ENCODE data around the gene ATOH8.

Gene ATOH8

DNA sequence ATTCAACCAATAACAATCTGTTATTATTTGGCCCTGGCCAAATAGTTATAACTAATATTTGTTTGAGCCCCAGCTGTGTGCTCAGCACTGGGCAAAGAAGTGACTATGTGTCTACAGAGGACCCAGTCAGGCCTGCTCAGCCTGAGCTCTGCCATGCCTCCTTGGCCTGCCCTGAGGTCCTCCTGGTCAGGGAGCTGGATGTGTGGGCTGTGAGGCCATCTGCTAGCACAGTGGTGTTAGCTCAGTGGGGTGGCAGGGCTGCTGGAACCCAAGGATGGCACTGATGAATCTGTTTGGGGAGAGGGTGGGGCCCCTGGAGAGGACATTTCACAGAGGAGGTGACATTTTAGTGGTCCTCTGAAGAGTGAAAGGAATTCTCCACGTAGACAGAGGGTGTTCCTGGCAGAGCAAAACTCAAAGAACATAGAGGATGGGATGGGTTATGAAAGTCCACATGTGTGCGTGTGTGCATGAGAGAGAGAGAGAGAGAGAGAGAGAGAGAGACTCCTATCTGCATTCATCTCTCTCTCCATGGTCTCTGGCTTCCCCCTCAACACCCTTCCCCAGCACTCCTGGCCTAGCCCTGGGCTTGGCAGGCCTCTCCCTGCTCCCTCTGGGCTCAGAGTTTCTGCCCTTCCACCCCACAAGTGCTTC lies 21.2 kb upstream of the ATOH8 start:
- Histone ChIP-seq H2AFZ (ENCODE audit: low read depth) (no peak overlapping the region), H3K9ac (no peak overlapping the region), H3K4me3 (IDR thresholded peaks at IDR 0.05; ENCODE audit: insufficient read depth, low read depth, low read length) (no peak overlapping the region), H3K4me2 (no peak overlapping the region), H3K79me2 (ENCODE audit: insufficient read depth, low read depth) (no peaks in the 10 kb centered on the region), H4K20me1 (ENCODE audit: insufficient read depth) (no peaks in the 10 kb centered on the region), H3K4me1 (ENCODE audit: low read depth, poor library complexity, severe bottlenecking) (no peaks in the 10 kb centered on the region), H3K27ac (no peak overlapping the region), H3K36me3 (ENCODE audit: insufficient read depth) (no peaks in the 10 kb centered on the region), H3K27me3 (ENCODE audit: insufficient read depth, low read depth) (no peaks in the 10 kb centered on the region; the same call in 1 of the 2 replicates)
- TF ChIP-seq, protein P1, sequence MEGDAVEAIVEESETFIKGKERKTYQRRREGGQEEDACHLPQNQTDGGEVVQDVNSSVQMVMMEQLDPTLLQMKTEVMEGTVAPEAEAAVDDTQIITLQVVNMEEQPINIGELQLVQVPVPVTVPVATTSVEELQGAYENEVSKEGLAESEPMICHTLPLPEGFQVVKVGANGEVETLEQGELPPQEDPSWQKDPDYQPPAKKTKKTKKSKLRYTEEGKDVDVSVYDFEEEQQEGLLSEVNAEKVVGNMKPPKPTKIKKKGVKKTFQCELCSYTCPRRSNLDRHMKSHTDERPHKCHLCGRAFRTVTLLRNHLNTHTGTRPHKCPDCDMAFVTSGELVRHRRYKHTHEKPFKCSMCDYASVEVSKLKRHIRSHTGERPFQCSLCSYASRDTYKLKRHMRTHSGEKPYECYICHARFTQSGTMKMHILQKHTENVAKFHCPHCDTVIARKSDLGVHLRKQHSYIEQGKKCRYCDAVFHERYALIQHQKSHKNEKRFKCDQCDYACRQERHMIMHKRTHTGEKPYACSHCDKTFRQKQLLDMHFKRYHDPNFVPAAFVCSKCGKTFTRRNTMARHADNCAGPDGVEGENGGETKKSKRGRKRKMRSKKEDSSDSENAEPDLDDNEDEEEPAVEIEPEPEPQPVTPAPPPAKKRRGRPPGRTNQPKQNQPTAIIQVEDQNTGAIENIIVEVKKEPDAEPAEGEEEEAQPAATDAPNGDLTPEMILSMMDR (conservative IDR thresholded peaks at IDR 0.05; ENCODE audit: low read depth, low read length): no peak

DNA sequence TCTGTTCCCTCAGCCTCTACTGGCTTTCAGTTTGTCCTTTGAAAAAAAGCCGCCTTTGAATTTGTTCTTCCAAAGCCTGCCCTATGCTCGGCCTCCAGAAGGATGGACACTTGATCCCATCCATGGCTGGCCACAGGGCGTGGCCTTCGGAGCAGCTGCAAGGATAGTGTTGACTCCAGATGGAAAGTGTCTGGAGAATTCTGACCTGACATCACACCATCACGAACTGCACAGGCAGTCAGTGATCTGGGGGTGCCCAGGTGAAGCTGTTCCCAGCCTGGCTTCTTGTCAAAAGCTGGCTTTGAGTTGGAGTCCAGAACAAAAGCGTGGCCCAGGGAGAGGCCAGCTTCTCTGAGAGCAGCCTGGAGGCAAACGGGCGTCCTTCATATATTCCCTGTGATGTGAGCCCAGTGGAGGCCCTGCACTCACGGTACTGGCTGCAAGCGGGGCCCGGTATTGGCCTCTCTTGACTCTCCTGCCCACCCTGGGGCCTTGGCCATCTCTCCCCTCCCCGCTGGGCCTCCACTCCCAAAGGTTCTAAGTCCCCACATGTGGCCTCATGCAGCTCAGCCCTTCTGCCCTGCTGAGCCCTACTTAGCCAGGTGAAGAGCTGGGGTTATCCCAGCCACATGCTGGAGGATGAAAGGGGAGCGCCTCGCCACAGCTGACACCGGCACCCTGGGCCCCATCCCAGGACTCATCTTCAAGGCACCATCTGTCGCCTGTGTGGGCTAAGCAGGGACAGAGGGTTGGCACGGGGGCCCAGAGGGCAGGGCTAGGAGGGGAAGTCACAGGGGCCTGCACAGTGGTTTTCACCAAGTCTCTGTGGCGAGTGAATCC lies 20.4 kb upstream of the ATOH8 start:
- no peak overlapping the region for H3K9ac ChIP-seq
- H3K27ac ChIP-seq: no peak overlapping the region
- no peaks in the 10 kb centered on the region for H3K36me3 ChIP-seq (ENCODE audit: insufficient read depth)
- H4K20me1 ChIP-seq (ENCODE audit: insufficient read depth): no peaks in the 10 kb centered on the region
- no peaks in the 10 kb centered on the region for H3K79me2 ChIP-seq (ENCODE audit: insufficient read depth, low read depth)
- TF ChIP-seq, protein P1 (conservative IDR thresholded peaks at IDR 0.05; ENCODE audit: low read depth, low read length): no peak
- no peaks in the 10 kb centered on the region; the same call in 1 of the 2 replicates for H3K27me3 ChIP-seq (ENCODE audit: insufficient read depth, low read depth)
- H3K4me3 ChIP-seq (IDR thresholded peaks at IDR 0.05; ENCODE audit: insufficient read depth, low read depth, low read length): no peak overlapping the region
- H2AFZ ChIP-seq (ENCODE audit: low read depth): no peak overlapping the region
- no peaks in the 10 kb centered on the region for H3K4me1 ChIP-seq (ENCODE audit: low read depth, poor library complexity, severe bottlenecking)
- H3K4me2 ChIP-seq: no peak overlapping the region

DNA sequence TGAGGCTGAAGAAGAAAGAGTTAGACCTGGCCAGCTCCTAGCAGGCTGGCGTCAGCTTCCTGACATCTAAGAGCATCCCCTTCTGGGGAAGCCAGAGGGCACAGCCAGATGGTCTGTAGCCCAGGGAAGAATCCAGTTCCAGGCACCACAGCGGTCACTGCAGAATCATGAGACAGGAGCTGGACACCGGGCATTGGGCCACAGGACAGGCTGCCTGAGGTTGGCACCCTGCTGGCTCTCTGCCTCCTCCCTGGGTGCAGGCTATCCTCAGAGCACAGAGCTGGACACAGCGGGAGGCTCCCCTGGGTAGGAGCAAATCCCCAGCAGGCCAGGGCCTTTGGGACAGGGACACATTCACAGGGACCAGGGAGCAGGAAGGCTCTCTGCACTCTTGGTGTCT lies 19.8 kb upstream of the ATOH8 start:
- Histone ChIP-seq H3K4me3 (IDR thresholded peaks at IDR 0.05; ENCODE audit: insufficient read depth, low read depth, low read length) (no peak overlapping the region), H3K27me3 (ENCODE audit: insufficient read depth, low read depth) (no peaks in the 10 kb centered on the region; the same call in 1 of the 2 replicates), H3K27ac (no peak overlapping the region), H3K9ac (no peak overlapping the region), H2AFZ (ENCODE audit: low read depth) (no peak overlapping the region), H3K4me1 (ENCODE audit: low read depth, poor library complexity, severe bottlenecking) (no peaks in the 10 kb centered on the region), H4K20me1 (ENCODE audit: insufficient read depth) (no peaks in the 10 kb centered on the region), H3K4me2 (no peak overlapping the region), H3K36me3 (ENCODE audit: insufficient read depth) (no peaks in the 10 kb centered on the region), H3K79me2 (ENCODE audit: insufficient read depth, low read depth) (no peaks in the 10 kb centered on the region)
- TF ChIP-seq, protein P1 (conservative IDR thresholded peaks at IDR 0.05; ENCODE audit: low read depth, low read length): no peak

DNA sequence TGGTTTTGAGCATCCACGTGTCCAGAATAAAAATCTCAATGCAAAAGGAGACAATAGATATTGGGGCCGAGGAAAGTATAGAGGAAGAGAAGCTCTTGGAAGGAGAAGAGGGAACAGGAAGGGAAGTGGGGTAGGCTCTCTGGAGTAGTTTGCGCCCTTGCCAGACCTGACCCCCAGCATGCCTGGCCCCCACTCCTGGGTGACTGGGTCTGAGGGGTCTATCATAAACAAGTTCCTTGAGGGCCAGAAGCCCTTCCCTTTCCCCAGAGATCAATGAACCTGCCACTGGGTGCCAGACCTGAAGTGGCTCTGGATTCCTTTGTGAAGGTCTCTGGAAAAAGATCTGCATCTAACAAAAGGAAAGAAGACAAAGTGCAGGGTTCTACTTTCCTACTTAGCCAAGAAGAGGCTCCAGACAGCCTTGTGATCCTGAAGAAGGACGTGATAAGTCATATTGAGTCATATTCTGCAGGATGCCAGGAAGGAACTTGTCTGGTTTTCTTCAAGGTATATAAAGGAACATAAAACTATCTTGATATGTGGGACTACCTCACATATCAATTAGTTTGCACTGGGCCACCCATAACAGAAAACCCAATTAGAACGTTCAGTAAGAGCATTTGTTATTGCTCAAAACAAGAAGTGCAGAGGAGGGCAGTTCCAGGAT lies 18.7 kb upstream of the ATOH8 start:
- H3K4me1 ChIP-seq (ENCODE audit: low read depth, poor library complexity, severe bottlenecking): no peaks in the 10 kb centered on the region
- no peak overlapping the region for H2AFZ ChIP-seq (ENCODE audit: low read depth)
- no peaks in the 10 kb centered on the region for H3K79me2 ChIP-seq (ENCODE audit: insufficient read depth, low read depth)
- H3K9ac ChIP-seq: no peak overlapping the region
- no peaks in the 10 kb centered on the region; the same call in 1 of the 2 replicates for H3K27me3 ChIP-seq (ENCODE audit: insufficient read depth, low read depth)
- no peaks in the 10 kb centered on the region for H3K36me3 ChIP-seq (ENCODE audit: insufficient read depth)
- TF ChIP-seq, protein P1 (conservative IDR thresholded peaks at IDR 0.05; ENCODE audit: low read depth, low read length): no peak
- H3K27ac ChIP-seq: no peak overlapping the region
- H3K4me3 ChIP-seq (IDR thresholded peaks at IDR 0.05; ENCODE audit: insufficient read depth, low read depth, low read length): no peak overlapping the region
- no peaks in the 10 kb centered on the region for H4K20me1 ChIP-seq (ENCODE audit: insufficient read depth)
- no peak overlapping the region for H3K4me2 ChIP-seq

All from KMS-11 (cell line).